GM18520 (cell line): ENCODE data around the gene REPIN1.

Experiments
- ATAC-seq: cut with Tn5 transposase; IDR thresholded peaks from one replicate; pipeline ENCODE4 v1.9.1; 2021; ENCODE audit not compliant: unreplicated experiment

Gene REPIN1

GRCh38 chr7:150359622-150360362 is 8.8 kb upstream of the REPIN1 start:
- no peak for ATAC-seq

GRCh38 chr7:150360363-150361058 is 8.1 kb upstream of the REPIN1 start:
- ATAC-seq, result no peak

DNA sequence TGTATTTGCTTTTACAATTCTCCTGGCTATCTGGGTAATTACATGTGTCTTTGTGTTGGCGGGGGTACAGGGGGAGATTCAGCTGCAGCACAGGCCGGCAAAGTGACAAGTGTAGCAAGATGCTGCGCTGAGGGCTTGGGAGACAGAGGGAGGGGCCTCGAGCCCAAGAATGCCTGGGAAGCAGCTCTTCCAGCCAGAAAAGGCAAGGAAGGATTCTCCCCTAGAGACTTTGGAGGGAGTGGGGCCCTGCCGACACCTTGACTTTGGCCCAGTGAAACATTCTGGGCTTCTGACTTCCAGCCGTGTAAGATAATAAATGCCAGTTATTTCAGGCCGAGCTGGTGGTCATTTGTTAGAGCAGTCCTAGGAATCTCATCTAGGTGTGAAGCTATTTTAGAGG is 7.2 kb upstream of the REPIN1 start:
- no peak for ATAC-seq

DNA sequence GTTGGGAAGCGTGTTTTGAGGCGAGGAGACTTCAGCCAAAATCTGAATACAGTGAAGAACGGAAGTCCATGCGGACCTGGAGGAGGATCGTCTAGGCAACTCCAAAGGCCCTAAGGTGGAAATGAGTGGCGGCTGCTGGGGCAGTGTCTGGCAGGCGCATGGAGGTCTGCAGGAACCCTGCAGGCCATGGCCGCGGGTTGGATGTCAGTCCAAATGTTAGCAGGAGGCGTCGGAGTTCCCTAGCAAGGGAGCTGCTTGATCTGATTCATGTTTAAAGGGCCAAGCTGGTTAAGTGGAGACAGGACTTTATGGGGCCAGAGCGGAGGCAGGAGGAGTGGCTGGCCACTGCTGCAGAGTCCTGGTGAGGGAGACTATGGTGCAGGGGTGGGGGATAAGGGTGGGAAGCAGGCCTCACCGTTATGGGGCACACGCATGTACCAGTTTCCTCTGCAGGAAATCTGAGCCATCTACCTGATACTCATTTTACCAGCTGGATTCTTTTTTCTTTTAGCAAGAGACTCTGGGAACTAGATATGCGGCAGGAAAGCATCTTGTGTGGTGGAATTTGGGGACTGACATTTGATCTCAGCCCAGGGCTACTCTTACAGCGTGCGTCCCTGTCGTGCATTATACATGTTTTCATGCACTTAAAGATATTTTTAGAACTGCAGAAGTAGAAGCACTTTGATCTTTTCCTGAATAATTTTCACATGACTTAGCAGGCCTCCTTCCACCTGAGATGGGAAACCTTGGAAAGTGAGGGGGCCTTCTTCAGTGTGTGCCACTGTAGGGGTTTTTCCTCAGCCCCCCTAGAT is 6.6 kb upstream of the REPIN1 start:
- no peak for ATAC-seq

- no peak for ATAC-seq
Observed at GRCh38 chr7:150363370-150363769, 5.3 kb upstream of the REPIN1 start.

DNA sequence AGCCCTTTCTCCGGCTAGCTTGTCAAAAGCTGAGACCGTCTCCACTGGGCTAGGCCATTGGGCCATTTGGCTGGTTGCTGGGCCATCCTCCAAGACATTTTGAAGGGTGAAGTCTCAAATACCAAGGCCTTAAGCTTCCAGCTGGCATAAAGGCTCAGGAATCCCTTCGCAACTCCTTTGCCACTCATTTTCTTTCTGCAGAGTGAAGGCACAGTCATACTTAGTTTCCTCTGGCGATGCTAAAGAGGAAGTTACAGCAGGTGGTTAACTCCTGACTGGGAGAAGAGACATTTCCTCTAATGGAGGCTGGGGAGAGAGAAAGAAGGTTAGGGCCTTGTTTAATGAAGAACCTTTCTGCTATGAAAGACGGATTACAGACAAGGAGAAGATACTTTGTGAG is 4.8 kb upstream of the REPIN1 start:
- no peak for ATAC-seq

- no peak for ATAC-seq
Observed at GRCh38 chr7:150365194-150365593, 3.4 kb upstream of the REPIN1 start.

GRCh38 chr7:150365673-150366398 is 2.8 kb upstream of the REPIN1 start:
- ATAC-seq, result no peak

DNA sequence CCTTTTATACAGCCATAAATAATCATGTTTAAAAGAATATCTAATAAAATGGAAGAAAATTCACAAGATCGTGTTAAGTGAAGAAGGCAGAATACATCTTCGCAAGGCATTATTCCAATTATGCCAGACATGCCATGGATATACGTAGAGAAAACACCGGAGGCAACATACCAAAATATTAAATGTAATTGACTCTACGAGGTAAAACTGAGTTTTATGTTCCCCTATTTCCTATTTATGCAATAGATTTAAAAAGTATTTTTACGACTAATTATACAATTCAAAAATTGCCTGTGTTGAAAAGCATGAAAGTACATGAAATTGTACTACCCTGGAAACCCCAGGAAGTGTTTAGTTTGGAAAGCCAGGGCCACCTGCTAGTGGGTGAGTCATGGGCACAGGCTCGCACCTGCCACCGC is 936 bp upstream of the REPIN1 start:
- ATAC-seq, result no peak

GRCh38 chr7:150368884-150369747 is 494 bp downstream of the REPIN1 start:
- ATAC-seq, result peak; percentile 4

- ATAC-seq, result no peak
Observed at GRCh38 chr7:150369748-150370501, 1.3 kb downstream of the REPIN1 start.

DNA sequence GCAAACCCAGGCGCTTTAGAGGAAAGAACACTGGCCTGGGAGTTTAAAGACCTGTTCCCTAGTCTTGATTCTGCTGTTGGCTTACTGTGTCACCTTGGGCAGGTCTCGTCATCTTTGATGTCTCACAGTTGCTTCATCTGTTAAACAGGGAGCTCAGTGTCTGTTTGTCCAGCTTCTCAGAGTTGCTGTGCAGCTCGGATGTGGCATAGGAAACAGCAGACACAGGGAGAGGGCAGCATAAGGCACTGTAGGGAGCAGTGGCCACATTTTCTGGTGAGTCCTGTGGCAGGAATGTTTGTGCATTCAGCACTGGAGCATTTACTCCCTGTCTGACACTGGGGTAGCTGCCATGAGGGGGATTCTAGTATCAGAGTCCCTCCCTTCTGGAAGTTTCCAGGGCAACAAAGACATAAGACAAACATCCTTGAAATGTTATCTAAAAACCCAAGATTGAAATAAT is 2.0 kb downstream of the REPIN1 start:
- no peak for ATAC-seq

DNA sequence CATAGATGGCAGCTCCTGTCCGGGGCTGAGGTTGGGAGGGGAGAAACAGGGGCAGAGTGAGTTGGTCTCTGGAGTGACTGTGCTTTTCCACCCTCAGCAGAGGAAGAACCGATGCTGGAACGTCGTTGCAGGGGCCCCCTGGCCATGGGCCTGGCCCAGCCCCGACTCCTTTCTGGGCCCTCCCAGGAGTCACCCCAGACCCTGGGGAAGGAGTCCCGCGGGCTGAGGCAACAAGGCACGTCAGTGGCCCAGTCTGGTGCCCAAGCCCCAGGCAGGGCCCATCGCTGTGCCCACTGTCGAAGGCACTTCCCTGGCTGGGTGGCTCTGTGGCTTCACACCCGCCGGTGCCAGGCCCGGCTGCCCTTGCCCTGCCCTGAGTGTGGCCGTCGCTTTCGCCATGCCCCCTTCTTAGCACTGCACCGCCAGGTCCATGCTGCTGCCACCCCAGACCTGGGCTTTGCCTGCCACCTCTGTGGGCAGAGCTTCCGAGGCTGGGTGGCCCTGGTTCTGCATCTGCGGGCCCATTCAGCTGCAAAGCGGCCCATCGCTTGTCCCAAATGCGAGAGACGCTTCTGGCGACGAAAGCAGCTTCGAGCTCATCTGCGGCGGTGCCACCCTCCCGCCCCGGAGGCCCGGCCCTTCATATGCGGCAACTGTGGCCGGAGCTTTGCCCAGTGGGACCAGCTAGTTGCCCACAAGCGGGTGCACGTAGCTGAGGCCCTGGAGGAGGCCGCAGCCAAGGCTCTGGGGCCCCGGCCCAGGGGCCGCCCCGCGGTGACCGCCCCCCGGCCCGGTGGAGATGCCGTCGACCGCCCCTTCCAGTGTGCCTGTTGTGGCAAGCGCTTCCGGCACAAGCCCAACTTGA is 2.7 kb downstream of the REPIN1 start:
- no peak for ATAC-seq

GRCh38 chr7:150371996-150372270 is 3.3 kb downstream of the REPIN1 start:
- no peak for ATAC-seq

DNA sequence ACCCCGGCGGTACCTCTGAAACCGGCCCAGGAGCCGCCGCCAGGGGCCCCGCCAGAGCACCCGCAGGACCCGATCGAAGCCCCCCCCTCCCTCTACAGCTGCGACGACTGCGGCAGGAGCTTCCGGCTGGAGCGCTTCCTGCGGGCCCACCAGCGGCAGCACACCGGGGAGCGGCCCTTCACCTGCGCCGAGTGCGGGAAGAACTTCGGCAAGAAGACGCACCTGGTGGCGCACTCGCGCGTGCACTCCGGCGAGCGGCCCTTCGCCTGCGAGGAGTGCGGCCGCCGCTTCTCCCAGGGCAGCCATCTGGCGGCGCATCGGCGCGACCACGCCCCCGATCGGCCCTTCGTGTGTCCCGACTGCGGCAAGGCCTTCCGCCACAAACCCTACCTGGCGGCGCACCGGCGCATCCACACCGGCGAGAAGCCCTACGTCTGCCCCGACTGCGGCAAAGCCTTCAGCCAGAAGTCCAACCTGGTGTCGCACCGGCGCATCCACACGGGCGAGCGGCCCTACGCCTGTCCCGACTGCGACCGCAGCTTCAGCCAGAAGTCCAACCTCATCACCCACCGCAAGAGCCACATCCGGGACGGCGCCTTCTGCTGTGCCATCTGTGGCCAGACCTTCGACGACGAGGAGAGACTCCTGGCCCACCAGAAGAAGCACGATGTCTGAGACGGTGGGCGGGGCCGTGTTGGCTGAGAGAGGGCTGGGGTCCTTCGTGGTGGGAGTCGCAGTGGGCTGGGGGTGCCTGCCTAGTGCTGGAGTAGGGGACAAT is 3.8 kb downstream of the REPIN1 start:
- ATAC-seq, result no peak

DNA sequence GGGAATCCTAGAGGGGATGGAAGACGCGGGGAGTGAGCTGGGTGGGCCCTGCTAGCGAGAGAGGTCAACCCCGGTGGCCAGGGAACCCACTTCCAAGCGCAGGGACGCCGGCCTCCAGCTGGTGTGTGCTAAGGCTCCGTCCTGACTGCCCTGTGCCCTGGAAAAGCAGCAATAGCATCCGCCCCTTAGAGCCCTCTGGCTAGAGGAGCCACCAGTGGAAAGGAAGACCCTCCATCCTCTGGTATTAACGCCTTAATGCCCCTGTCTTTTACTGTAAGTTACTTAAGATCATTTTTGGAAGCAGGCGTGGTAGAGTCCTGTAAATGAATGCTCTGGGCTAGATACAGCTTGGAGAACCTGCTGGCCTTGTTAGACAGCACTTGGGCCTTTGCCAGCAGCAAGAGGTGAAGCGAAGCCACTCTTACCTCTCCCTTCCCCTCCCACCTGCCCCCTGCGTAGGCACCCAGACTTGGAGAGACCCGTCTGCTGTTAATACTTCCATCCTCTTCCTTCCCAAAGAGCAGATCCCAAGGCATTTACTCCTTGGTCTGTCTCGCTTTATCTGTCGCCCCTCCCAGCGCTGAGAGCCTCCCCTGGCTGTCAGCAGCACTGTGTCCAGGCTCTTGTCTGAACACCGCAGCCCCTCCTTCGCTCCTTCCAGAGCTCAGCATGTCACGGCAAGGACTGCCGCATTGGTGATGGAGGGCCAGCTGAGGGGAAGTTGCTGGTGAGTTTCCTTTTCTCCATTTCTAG is 4.6 kb downstream of the REPIN1 start:
- ATAC-seq, result no peak

- ATAC-seq, result no peak
Observed at GRCh38 chr7:150374026-150374425, 5.4 kb downstream of the REPIN1 start.
